ENCODE measurements around the gene TSNAXIP1.
A peak's percentile ranks its signal among the peaks of the same experiment; 100 is the strongest.

TSNAXIP1 gene

DNA sequence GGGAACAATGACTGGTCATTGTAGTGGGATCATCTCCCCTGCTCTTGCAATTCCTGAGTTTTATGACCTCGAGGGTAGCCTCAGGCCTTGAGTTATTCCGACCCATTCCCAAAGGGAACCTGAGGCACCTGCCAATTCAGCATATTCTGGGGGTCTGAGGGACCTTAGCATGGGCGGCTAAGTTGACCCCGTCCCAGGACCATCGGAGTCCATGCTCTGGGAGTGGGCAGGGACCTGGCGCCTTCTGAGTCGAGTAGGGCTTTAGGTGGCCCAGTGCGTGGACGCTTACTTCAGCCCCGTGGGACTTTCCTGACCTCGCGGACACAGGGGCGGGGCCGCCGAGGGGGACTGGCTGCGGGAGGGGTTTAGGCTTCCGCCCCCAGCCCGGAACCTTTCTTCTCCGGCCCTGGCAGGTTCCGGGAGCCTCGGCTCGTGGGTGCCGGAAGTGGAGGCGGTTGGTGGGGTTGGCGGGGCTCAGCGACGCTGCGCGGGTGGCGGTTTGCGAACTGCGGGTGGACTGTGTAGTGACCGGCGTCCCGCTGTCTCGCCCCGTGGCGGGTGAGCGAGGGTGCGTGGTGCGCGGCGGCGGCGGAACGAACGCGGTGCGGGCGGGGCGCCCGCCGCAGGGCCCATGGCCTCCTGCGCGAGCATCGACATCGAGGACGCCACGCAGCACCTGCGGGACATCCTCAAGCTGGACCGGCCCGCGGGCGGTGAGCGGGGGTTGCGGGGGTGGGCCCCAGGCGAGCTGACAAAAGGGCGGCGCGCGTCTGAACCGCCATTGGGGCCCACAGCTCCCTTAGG lies 66.1 kb downstream of the TSNAXIP1 start, which contains the start of gene EDC4 (continued):
- TF ChIP-seq ZNF214 (tag by site-specific recombination; IDR thresholded peaks at IDR 0.05; ENCODE audit: borderline replicate concordance) (no peak), ZNF561 (tag by site-specific recombination; IDR thresholded peaks at IDR 0.05; ENCODE audit: borderline replicate concordance) (peak; percentile 73), GLIS1 (tag by site-specific recombination; IDR thresholded peaks at IDR 0.05) (peak; percentile 60), PRDM1 (tag by site-specific recombination; IDR thresholded peaks at IDR 0.05) (no peak), WT1 (tag by site-specific recombination; IDR thresholded peaks at IDR 0.05) (peak; percentile 19; the same call in 1 of the 2 replicates), ZNF266 (tag by site-specific recombination; IDR thresholded peaks at IDR 0.05; ENCODE audit: low read depth) (no peak), YY2 (tag by site-specific recombination; IDR thresholded peaks at IDR 0.05) (0 out of 2 replicates have a peak, but pooled peaks have one; percentile 52), ZNF623 (tag by site-specific recombination; IDR thresholded peaks at IDR 0.05) (no peak; the same call in 1 of the 2 replicates), ZFP41 (tag by site-specific recombination; IDR thresholded peaks at IDR 0.05; ENCODE audit: borderline replicate concordance) (no peak), KLF1 (tag by site-specific recombination; IDR thresholded peaks at IDR 0.05) (peak; percentile 86), ZNF132 (tag by site-specific recombination; IDR thresholded peaks at IDR 0.05; ENCODE audit: borderline replicate concordance) (no peak), ZNF274 (IDR thresholded peaks at IDR 0.05; ENCODE audit: low read length) (no peak), ZNF274 (tag by site-specific recombination; IDR thresholded peaks at IDR 0.05; ENCODE audit: borderline replicate concordance) (no peak), ZFHX2 (tag by site-specific recombination; conservative IDR thresholded peaks at IDR 0.05) (peak; percentile 98), ZNF394 (tag by site-specific recombination; IDR thresholded peaks at IDR 0.05; ENCODE audit: borderline replicate concordance) (peak; percentile 57; the same call in 1 of the 2 replicates), ZFP37 (tag by site-specific recombination; IDR thresholded peaks at IDR 0.05) (0 out of 2 replicates have a peak, but pooled peaks have one; percentile 81), SP7 (tag by site-specific recombination; IDR thresholded peaks at IDR 0.05) (peak; percentile 84), ZBTB17 (tag by site-specific recombination; IDR thresholded peaks at IDR 0.05) (0 out of 2 replicates have a peak, but pooled peaks have one; percentile 21), ZNF571 (tag by site-specific recombination; IDR thresholded peaks at IDR 0.05) (no peak)
- TF ChIP-seq, protein P1, sequence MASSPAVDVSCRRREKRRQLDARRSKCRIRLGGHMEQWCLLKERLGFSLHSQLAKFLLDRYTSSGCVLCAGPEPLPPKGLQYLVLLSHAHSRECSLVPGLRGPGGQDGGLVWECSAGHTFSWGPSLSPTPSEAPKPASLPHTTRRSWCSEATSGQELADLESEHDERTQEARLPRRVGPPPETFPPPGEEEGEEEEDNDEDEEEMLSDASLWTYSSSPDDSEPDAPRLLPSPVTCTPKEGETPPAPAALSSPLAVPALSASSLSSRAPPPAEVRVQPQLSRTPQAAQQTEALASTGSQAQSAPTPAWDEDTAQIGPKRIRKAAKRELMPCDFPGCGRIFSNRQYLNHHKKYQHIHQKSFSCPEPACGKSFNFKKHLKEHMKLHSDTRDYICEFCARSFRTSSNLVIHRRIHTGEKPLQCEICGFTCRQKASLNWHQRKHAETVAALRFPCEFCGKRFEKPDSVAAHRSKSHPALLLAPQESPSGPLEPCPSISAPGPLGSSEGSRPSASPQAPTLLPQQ (tag by site-specific recombination; IDR thresholded peaks at IDR 0.05): peak; percentile 97
- TF ChIP-seq, protein P2, sequence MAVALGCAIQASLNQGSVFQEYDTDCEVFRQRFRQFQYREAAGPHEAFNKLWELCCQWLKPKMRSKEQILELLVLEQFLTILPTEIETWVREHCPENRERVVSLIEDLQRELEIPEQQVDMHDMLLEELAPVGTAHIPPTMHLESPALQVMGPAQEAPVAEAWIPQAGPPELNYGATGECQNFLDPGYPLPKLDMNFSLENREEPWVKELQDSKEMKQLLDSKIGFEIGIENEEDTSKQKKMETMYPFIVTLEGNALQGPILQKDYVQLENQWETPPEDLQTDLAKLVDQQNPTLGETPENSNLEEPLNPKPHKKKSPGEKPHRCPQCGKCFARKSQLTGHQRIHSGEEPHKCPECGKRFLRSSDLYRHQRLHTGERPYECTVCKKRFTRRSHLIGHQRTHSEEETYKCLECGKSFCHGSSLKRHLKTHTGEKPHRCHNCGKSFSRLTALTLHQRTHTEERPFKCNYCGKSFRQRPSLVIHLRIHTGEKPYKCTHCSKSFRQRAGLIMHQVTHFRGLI (tag by site-specific recombination; IDR thresholded peaks at IDR 0.05): peak; percentile 52
- TF ChIP-seq, protein P3, sequence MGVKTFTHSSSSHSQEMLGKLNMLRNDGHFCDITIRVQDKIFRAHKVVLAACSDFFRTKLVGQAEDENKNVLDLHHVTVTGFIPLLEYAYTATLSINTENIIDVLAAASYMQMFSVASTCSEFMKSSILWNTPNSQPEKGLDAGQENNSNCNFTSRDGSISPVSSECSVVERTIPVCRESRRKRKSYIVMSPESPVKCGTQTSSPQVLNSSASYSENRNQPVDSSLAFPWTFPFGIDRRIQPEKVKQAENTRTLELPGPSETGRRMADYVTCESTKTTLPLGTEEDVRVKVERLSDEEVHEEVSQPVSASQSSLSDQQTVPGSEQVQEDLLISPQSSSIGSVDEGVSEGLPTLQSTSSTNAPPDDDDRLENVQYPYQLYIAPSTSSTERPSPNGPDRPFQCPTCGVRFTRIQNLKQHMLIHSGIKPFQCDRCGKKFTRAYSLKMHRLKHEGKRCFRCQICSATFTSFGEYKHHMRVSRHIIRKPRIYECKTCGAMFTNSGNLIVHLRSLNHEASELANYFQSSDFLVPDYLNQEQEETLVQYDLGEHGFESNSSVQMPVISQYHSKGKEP (tag by site-specific recombination; IDR thresholded peaks at IDR 0.05): peak; percentile 62; the same call in 1 of the 2 replicates
- TF ChIP-seq, protein P4, sequence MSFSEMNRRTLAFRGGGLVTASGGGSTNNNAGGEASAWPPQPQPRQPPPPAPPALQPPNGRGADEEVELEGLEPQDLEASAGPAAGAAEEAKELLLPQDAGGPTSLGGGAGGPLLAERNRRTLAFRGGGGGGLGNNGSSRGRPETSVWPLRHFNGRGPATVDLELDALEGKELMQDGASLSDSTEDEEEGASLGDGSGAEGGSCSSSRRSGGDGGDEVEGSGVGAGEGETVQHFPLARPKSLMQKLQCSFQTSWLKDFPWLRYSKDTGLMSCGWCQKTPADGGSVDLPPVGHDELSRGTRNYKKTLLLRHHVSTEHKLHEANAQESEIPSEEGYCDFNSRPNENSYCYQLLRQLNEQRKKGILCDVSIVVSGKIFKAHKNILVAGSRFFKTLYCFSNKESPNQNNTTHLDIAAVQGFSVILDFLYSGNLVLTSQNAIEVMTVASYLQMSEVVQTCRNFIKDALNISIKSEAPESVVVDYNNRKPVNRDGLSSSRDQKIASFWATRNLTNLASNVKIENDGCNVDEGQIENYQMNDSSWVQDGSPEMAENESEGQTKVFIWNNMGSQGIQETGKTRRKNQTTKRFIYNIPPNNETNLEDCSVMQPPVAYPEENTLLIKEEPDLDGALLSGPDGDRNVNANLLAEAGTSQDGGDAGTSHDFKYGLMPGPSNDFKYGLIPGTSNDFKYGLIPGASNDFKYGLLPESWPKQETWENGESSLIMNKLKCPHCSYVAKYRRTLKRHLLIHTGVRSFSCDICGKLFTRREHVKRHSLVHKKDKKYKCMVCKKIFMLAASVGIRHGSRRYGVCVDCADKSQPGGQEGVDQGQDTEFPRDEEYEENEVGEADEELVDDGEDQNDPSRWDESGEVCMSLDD (tag by site-specific recombination; IDR thresholded peaks at IDR 0.05): 0 out of 2 replicates have a peak, but pooled peaks have one; percentile 16
- TF ChIP-seq, protein P5, sequence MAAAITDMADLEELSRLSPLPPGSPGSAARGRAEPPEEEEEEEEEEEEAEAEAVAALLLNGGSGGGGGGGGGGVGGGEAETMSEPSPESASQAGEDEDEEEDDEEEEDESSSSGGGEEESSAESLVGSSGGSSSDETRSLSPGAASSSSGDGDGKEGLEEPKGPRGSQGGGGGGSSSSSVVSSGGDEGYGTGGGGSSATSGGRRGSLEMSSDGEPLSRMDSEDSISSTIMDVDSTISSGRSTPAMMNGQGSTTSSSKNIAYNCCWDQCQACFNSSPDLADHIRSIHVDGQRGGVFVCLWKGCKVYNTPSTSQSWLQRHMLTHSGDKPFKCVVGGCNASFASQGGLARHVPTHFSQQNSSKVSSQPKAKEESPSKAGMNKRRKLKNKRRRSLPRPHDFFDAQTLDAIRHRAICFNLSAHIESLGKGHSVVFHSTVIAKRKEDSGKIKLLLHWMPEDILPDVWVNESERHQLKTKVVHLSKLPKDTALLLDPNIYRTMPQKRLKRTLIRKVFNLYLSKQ (tag by site-specific recombination; IDR thresholded peaks at IDR 0.05; ENCODE audit: borderline replicate concordance): no peak

All from HEK293 (cell line).